ENCODE data around the gene ZBTB9. TPM values are rescaled to one million over a fixed set of nuclear protein-coding genes. Genes with fewer than 3 reads are reported as not detected.
"Not testable (repeated sequence)": the region's sequence is repeated elsewhere in the genome, so short reads cannot be mapped to it uniquely, and the experiment has no call there.

The ZBTB9 gene
- total RNA-seq, 1 donor from 2014 or later, result 5.8 TPM

- no peak for DNase-seq (ENCODE audit: low read depth in 2 of 2)
Measured at GRCh38 chr6:33466075-33466735, 11.8 kb downstream of the ZBTB9 start.

DNA sequence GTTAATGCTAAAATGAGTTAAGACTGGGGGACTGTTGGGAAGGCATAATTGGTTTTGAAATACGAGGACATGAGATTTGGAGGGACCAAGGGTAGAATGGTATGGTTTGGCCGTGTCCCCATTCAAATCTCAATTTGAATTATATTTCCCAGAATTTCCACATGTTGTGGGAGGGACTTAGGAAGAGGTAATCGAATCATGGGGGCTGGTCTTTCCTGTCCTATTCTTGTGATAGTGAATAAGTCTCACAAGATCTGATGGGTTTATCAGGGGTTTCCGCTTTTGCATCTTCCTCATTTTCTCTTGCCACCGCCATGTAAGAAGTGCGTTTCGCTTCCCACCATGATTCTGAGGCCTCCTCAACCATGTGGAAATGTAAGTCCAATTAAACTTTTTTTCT is 12.7 kb downstream of the ZBTB9 start:
- DNase-seq (ENCODE audit: low read depth in 2 of 2), result no peak

- no peak for DNase-seq (ENCODE audit: low read depth in 2 of 2)
Measured at GRCh38 chr6:33469661-33470060, 15.3 kb downstream of the ZBTB9 start.

DNA sequence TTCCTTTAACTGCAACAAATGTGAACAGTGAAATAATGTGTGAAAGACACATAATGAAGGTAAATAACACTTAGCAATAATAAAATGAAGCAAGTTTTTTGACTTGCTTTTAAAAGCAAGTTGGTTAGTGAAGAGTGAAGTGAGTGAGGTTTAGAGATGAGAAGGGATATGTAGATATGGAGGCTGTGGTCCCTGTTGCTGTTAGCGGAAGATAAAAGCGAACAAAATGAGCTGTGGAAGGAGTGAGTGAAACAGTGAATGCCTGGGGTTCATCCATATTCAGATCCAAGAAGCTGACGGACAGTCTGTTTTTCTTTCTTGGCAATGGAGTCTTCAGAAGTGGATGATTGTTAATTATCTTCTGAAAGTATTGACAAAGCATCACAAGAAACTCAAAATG is 23.5 kb downstream of the ZBTB9 start:
- DNase-seq (ENCODE audit: low read depth in 2 of 2), result no peak

DNA sequence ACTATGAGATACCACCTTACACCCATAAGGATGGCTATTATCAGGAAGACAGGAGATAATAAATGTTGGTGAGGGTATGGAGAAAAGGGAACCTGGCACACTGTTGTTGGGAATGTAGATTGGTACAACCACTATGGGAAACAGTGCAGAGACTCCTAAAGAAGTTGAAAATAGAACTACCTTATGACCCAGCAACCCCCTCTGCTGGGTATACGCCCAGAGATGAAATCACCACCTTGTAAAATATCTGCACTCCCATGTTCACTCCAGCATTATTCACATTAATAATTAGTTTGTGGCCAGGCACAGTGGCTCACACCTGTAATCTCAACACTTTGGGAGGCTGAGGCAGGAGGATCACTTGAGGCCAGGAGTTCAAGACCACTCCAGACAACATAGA is 26.8 kb downstream of the ZBTB9 start:
- no peak for DNase-seq (ENCODE audit: low read depth in 2 of 2)

- not testable (repeated sequence) for DNase-seq (ENCODE audit: low read depth in 2 of 2)
Measured at GRCh38 chr6:33482620-33483019, 28.2 kb downstream of the ZBTB9 start.

DNA sequence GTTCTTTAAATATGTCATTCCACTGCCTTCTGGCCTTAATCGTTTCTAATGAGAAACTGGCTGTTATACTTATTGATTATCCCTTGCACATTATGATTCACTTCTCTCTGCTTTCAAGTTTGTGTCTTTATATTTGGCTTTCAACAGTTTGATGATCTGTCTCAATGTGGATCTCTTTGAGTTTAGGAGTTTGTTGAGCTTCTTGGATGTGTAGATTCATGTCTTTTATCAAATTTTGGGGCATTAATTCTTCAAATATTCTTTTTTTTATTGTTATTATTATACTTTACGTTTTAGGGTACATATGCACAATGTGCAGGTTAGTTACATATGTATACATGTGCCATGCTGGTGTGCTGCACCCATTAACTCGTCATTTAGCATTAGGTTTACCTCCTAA is 29.3 kb downstream of the ZBTB9 start:
- DNase-seq (ENCODE audit: low read depth in 2 of 2), result no peak

GRCh38 chr6:33484673-33485262 is 30.4 kb downstream of the ZBTB9 start:
- DNase-seq (ENCODE audit: low read depth in 2 of 2), result not testable (repeated sequence)

GRCh38 chr6:33485680-33486079 is 31.3 kb downstream of the ZBTB9 start:
- DNase-seq (ENCODE audit: low read depth in 2 of 2), result not testable (repeated sequence)

DNA sequence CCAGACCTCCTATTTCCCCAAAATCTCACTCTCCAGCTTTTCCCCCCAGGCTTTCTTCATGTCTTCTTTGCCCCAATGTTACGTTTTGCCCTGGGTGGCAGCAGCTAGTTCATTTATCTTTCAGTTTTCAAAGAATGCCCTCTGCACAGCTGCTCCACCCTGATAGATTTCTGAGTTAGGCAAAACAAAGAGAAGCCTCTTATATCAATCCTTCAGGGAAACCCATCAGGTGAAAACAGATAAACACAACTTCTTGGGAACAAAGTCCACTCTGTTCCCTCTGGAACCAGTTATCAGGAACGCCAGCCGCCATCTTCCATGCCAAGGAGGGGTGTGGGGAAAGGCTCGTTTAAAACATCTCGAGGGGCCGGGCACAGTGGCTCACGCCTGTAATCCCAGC is 34.0 kb downstream of the ZBTB9 start:
- no peak for DNase-seq (ENCODE audit: low read depth in 2 of 2)

DNA sequence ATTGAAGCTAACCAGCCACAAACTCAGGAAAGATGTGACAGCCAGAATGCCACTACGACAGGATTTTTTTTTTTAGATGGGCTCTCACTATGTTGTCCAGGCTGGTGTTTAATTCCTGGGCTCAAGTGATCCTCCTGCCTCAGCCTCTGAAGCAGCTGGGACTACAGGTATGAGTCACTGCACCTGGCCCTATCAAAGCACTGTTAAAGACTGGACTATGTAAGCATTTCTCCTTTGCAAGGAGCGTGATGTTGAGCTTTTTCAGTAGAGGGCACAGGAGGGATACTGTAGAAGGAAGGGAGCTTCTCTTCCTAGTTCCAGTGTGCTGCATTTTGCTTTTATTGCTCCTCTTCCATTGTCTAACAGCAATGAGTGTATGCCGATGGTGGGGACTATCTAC is 35.8 kb downstream of the ZBTB9 start:
- no peak for DNase-seq (ENCODE audit: low read depth in 2 of 2)

DNA sequence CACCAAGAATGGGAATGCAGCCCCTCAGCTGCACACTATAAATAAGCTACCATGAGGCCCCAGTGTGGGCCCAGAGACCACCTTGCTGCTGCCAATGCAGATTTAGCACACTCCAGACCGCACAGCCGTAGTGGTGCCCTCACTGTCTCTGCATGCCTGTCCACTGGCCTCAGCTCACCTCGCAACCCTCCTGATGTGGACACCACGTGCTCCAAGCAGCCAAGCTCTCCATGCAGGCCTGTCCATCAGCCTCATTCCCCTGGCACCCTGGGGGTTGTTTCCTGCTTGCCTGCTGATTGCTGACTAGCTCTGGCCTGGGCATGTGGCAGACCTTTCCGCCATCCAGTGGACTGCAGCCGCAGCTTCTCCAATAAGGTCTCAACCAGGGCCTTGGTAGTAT is 36.2 kb downstream of the ZBTB9 start:
- no peak for DNase-seq (ENCODE audit: low read depth in 2 of 2)

GRCh38 chr6:33492093-33492492 is 37.7 kb downstream of the ZBTB9 start:
- no peak for DNase-seq (ENCODE audit: low read depth in 2 of 2)

GRCh38 chr6:33497157-33497556 is 42.8 kb downstream of the ZBTB9 start:
- DNase-seq (ENCODE audit: low read depth in 2 of 2), result no peak

- DNase-seq (ENCODE audit: low read depth in 2 of 2), result no peak
Measured at GRCh38 chr6:33502486-33502885, 48.1 kb downstream of the ZBTB9 start.

DNA sequence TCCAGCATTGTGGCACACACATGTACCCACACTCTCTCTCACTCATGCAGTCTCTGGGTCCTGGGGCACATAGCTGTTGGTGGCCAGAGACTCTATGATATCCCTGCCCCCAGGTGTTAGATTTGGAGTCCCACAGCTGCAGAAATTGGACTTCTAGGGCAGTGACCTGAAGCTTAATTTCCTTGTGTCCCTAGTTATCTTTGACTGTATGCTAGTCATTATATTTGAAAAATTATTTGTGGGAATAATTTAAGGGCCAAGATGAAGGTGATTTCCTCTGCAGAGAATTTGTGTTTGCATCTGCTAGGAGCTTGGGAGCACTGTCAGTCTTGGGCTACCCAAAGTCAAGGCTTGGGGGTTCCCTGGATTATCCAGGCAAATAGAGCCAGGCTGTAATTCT is 50.1 kb downstream of the ZBTB9 start:
- no peak for DNase-seq (ENCODE audit: low read depth in 2 of 2)

DNA sequence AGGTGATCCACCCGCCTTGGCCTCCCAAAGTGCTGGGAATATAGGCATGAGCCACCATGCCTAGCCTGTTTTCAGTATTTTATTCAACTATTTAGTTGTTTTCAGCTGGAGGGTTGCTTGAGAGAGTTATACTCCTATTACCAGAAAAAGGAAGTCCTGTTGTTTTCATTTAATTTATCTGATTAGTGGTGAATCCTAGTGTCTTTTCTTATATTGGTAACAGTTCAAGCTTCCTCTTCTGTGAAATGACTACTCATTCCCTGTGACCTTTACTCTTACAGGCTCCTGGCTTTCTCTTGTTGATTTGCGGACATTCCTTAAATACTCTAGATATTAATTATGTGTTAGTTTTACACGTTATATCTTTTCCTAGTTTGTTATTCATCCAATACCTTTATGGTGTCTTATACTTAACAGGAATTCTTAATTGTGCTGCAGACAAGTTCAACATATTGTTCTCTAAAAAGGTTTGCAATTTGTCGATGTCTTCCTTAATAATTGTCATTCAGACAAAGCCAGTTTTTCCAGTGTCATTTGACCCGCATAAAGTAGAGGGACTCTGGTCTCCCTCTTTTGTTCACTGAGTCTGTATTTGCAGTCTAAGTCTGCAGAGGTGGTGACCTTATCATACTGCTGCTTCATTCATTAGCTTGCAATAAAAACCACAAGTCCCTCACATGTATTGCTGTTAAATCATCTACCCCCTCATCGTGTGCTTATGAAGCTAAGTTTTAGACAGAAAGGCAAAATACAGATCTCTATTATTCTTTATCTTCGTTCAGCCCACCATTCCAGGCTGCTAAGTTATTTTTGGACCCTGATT is 51.4 kb downstream of the ZBTB9 start:
- DNase-seq (ENCODE audit: low read depth in 2 of 2), result no peak

Other genes with a start within 250 kb of the ZBTB9 start
- 7.0 and 8.5 TPM in 2 replicates for gene HSD17B8, start 249.9 kb upstream of the ZBTB9 start, total RNA-seq
- 14.4 and 22.8 TPM in 2 replicates for gene RING1, start 246.1 kb upstream of the ZBTB9 start, total RNA-seq
- gene VPS52, start 182.7 kb upstream of the ZBTB9 start, total RNA-seq, result 20.9 and 26.6 TPM in 2 replicates
- gene RPS18, start 182.5 kb upstream of the ZBTB9 start, total RNA-seq, result 4,351 and 4,512 TPM in 2 replicates
- 4.1 and 6.5 TPM in 2 replicates for gene B3GALT4, start 177.5 kb upstream of the ZBTB9 start, total RNA-seq
- gene WDR46, start 165.3 kb upstream of the ZBTB9 start, total RNA-seq, result 55.4 and 58.5 TPM in 2 replicates
- gene PFDN6, start 165.0 kb upstream of the ZBTB9 start, total RNA-seq, result 30.3 and 34.1 TPM in 2 replicates
- 31.8 and 53.0 TPM in 2 replicates for gene RGL2, start 155.6 kb upstream of the ZBTB9 start, total RNA-seq
- 46.9 and 57.7 TPM in 2 replicates for gene TAPBP, start 140.5 kb upstream of the ZBTB9 start, total RNA-seq
- 11.3 and 20.0 TPM in 2 replicates for gene ZBTB22, start 136.8 kb upstream of the ZBTB9 start, total RNA-seq
- 29.2 and 35.9 TPM in 2 replicates for gene DAXX, start 131.6 kb upstream of the ZBTB9 start, total RNA-seq
- 4.2 and 9.4 TPM in 2 replicates for gene KIFC1, start 62.8 kb upstream of the ZBTB9 start, total RNA-seq
- gene PHF1, start 43.6 kb upstream of the ZBTB9 start, total RNA-seq, result 5.4 and 9.7 TPM in 2 replicates
- gene CUTA, start 36.5 kb upstream of the ZBTB9 start, total RNA-seq, result 52.3 and 89.5 TPM in 2 replicates
- gene SYNGAP1, start 34.5 kb upstream of the ZBTB9 start, total RNA-seq, result 1.3 and 1.6 TPM in 2 replicates
- 12.3 and 15.3 TPM in 2 replicates for gene BAK1, start 125.7 kb downstream of the ZBTB9 start, total RNA-seq
- gene ITPR3, start 166.7 kb downstream of the ZBTB9 start, total RNA-seq, result 6.7 and 16.8 TPM in 2 replicates